NCI-H1105 (cell line): ENCODE measurements around the gene APBA1.

ENCODE experiments used
- DNase-seq: peaks from one replicate; lab custom pipeline; 2025; lab: John Stamatoyannopoulos, UW

The APBA1 gene

DNA sequence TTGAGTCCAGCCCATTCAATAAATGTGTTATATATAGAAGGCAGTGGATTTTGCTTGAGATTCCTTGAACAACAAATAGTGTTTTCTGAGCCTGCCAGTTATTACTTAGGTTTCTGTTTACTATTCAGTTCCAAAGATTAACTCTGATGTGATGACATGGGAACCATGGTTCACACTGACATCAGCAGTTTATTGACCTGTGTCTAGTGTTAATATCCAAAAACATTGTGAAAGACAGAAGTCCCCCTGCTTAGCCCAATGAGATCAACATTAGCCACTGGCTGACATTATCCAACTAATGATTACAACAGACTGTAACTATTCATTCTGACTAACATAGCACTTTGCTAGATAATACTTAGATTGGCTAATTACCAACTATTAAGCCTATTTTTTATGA lies 14.9 kb downstream of the APBA1 start:
- no peak for DNase-seq

DNA sequence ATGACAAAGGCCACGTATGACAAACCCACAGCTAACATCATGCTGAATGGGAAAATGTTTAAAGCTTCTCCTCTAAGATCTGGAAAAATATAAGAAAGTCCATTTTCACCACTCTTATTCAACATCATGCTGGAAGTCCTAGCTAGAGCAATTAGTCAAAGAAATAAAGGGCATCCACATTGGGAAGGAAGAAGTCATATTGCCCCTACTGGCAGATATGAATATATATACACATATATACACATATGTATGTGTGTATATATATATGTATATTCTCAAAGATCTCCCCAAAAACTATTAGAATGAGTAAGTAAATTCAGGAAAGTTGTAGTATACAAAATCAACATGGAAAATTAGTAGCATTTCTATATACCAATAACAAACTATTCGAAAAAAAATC lies 17.1 kb downstream of the APBA1 start:
- DNase-seq: no peak

DNA sequence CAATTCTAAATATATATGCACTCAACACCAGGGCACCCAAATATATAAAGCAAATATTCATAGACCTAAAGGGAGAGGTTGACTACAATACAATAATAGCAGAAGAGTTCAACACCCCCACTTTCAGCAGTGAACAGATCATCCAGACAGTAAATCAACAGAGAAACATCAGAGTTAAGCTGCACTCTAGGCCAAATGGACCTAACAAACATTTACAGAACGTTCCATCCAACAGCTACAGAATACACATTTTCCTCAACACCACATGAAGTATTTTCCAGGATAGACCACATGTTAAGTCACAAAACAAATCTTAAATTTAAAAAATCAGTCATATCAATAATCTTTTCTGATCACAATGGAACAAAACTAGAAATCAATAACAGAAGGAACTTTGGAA lies 18.9 kb downstream of the APBA1 start:
- DNase-seq: no peak

DNA sequence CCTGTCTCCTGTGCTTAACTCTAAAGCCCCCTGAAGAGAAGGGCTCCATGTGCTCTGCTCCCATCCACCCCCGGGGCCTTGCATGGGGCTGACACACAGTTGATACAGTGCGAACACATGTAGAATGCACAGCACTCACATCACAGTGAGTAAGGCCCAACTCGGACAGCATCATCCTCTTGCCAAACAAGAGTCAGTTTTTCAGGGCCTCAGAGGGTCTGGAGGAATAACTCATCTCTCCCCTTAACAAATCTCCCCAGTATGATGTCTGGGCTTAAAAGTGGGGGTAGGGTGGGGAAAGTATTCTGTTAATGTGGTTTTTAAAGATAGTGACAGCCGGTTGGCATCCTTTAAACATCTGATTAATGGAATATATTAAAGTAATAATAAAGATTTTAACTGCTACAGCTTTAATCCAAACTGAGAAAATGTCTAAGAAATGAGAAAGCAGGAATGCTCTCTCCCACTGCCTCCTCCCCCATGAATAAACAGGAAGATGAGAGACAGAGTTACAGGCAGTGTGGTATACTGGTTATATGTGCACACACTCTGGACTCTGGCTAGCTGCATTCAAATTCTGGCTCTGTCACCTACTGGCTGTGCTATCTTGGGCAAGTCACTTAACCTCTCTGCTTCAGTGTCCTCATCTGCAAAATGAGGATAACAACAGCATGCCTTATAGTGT lies 22.5 kb downstream of the APBA1 start:
- no peak for DNase-seq

DNA sequence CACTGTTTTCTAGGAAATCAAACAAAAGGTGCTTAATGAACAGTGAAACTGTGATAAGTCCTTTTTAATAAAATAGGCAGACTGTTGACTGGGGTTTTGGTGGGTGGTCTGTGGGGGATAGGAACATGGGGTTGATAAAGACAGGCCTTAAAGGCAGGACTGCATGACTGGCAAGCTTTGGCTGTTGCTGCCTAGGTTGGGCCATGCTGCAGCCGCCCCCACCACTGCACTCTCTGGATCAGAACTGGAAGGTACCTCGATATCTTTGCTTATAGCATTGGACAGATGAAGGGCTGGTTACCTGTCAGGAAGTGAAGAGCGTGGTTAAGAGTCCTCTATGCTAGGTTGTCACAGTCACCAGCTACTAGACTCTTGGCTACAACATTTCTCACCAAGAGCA lies 24.4 kb downstream of the APBA1 start:
- no peak for DNase-seq

DNA sequence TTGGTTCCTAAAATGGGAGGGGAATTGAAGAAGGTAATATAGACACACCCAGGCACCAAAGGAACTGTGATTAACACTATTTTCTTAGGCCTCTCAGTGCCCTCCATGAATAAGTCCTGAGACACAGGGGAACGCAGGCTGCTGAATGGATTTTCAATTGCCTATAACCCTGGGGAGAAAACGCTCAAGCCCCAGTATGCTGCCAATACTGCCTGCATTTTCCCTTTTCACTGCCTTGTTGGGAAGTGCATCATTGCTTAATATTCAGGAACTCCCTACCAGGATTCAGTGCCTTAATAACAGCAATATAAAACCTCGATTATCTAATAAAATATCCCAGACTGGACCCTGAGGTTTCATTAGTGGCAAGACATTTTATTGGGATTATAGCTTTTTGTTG lies 25.4 kb downstream of the APBA1 start:
- no peak for DNase-seq

DNA sequence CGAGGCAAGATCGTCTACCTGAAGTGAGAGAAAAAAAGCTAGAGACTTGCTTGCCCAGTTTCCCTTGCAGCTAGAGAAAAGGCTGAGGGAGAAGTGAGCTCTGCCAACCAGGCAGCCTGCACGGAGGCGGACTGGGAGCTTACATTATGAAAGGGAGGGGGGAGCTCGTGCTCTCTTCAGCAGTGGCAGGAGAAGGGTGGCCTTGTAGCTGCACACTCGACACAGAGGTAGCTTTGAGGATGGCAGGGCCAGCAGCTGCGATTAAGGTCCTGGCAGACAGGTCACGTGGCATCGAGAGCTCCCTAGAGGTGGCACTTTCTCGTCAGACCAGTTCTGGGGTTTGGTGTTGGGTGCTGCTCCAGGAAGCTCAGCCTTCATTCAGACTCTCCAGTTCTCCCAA lies 26.7 kb downstream of the APBA1 start:
- peak; percentile 86 for DNase-seq

DNA sequence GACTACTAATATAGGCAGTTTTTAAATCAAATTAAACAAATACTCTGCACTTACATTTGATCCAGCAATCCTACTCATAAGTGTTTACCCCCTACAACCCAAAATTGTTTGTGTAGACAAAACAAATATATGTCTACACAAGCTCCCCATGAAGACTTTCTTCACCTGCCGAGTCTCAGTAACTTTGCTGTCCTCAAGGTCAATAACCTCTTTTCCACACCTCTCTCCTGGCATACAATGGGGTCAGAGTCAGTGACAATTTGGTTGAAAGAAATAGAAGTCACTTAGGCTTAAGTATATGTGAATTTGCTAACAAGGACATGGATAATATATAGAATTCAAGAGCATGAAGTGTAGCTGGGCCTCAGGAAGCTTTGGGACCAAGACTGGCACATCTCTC lies 29.1 kb downstream of the APBA1 start:
- DNase-seq: no peak

DNA sequence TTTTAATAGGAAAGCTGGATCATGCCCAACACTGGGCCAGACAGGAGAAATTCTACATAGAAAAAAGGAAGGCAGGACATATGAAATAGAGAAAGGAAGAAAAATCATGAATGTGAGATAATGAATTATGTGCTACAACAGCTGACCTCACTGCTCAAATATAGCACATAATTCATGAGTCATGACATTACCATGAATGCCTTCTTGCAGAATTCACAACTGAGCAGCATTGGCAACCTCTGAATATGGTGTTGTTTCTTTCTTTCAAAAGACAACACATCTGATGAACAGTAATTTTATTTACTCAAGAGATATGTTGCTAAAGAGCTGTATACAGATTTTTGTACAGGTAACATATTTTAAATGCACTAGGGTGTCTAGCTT lies 34.4 kb downstream of the APBA1 start:
- no peak for DNase-seq

DNA sequence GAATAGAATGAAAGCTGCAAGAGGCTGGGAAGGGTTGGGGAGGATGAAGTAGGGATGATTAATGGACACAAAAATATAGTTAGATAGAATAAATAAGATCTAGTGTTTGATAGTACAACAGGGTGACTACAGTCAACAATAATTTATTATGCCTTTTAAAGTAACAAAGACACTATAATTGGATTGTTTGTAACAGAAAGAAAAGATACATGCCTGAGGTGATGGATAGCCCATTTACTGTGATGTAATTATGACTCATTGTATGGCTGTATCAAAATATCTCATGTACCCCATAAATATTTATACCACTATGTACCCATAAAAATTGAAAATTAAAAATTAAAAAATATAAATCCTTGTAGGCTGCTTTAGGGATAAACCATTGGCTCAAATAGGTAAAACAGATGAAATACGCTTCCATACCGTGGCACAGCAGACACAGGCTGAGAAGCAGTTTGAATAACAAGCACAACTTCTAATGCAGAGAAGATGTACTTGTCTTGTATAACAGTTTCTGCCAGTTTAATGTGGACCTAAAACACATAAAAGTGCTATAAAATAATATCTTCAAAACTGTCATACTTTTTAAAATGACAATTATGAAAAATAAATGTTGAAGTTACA lies 34.9 kb downstream of the APBA1 start:
- DNase-seq: no peak

DNA sequence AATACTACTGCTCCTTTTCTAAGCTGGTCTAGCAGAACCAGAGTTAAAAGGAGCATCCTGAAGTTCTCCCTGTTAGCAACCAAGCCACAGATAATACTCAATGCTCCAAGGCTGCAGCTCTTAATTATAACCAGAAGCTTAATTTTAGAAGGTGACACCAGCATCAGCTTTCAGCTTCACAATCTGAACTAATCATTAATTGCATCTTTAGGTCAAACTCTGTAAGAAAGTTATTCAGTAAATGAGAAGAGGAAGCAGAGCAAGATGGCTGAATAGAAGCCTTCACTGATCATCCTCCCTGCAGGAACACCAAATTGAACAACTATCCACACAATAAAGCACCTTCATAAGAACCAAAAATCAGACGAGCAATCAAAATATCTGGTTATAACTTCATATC lies 38.5 kb downstream of the APBA1 start:
- DNase-seq: no peak

DNA sequence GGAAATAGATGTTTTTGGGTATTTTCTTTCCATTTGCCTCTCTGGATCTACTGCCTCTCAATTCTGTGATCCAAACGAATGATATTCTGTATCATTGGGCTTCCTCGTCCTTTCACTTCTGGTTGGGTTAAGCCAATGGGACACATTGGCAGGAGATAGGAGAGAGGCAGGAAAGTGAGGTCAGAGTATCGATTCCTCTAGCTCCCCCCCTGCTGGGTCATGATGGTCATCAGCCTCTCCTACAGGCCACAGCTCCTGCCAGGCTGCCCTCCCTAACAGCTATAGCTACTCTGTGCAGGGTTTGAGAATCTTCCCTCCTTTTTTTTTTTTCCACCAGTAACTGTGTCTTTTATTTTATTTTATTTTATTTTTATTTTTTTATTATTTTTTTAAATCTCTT lies 39.4 kb downstream of the APBA1 start:
- DNase-seq: no peak

DNA sequence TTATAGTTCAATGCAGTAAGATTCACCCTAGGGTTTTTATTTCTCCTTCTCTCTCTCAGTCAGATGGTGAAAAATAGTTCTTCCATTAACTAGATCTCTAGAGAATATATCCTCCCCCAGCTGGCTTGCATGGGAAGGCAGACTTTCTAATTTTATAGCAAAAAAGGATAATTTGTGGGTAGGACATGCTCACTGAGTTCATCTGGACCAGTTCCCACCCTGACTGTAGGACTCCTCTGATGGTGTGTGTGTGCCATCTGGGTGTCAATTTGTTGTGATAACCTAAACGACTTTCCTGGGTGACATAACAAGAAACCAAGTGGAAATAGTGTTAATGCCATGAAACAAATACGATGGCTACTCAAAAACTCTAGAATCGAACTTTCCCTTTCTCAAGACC lies 44.9 kb downstream of the APBA1 start:
- no peak for DNase-seq

DNA sequence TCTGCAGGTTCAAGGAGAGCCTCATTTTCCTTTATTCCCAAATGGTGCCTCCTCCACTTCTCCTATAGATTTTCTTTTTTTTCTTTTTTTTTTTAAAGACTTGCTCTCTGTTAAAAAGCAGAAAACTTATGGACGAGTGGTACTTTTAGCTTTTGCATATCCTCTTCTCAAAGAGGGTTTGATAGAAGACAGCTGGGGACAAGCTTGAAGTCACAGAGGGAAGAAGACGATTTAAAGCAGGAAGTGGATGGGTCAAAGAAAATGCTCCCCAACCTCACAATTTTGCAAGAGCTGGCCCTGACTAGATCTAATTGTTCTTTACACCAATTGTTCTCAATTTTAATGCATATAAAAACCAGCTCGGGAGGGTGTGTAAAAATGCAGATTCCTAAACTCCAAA lies 48.9 kb downstream of the APBA1 start:
- no peak for DNase-seq

DNA sequence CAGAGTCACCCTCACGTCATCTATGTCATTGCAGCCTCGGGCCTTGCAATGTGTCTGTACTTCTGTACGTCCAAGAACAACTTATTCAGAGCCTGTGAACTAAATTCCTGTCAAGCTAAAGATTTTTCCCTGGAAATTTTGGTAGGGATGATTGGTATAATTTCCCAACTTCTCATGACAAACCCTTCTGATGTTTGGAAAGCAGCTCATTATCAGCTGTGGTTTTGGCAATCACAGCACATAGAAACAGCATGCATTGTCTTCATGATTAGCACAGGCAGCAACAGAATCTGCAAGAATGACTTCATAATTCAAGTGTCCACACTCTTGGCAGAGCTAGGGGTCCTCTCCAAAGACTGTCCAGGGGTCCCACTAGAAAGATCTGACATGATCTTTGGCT lies 49.5 kb downstream of the APBA1 start:
- DNase-seq: no peak

DNA sequence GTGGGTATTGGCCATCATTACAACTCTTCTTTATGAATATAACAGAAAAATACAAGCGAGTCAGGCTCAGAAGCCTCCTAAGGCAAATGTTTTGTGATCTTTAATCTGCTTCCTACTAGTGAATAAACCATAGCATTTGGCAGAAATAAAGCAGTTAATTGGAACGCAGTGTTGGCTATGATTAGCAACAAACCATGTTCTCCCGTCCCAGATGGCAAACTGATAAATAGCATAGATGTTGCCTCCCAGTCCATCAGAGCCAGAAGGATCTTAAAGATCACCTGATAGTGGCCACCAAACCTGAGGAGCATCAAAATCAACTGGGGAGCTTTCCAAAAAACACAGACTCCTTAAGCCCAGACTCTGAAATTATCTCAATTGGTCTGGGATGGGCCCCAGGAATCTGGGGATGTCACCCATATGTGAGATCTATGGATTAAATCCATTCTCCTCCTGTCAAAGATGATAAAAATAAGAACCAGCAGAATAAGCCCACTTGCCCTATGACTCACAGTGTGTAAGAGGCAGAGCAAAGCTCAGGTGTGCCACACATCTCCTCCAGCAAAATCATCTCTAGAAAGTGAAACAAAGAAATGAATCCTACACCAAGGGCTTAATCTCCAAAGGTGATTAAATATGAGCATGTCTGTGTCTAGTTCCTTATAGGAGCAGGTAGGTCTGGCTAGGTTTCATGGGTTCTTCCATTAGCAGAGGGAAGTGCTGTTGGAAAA lies 50.3 kb downstream of the APBA1 start:
- no peak for DNase-seq

DNA sequence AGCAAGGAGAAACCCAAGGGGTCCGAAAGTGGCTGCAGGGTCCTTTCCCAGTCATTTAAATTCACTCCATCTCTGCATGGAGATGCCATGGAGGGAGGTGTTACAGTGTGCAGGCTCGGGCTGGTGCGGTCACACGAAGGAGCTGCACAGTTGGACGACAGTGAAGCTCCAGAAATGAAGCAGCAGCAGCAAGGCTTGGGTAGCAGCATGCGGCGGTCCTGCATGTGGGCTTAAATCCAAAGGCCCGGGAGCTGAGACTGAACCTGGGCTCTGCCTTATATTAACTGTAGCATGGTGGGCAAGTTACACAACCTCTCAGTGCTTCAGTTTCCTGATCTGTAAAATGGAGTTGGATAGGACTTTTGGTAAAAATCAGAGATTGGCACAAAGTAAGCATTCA lies 51.4 kb downstream of the APBA1 start:
- no peak for DNase-seq

DNA sequence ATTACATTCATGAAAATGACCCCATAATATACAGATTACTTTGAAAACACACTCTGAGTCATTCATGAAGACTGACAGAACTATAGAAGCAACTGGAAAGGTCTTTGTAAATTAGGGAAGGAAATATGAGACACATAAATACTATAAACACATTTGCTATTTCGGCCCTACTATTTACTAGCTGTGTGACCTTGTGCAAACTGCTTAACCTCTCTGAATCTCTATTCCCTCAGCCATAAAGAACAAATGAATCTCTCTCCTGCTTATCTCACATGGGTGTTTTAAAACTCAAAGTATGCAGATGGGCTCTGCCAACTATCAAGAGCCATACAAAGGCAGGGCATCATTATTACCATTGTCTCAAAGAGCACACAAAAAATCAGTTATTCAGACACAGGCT lies 52.9 kb downstream of the APBA1 start:
- DNase-seq: no peak

DNA sequence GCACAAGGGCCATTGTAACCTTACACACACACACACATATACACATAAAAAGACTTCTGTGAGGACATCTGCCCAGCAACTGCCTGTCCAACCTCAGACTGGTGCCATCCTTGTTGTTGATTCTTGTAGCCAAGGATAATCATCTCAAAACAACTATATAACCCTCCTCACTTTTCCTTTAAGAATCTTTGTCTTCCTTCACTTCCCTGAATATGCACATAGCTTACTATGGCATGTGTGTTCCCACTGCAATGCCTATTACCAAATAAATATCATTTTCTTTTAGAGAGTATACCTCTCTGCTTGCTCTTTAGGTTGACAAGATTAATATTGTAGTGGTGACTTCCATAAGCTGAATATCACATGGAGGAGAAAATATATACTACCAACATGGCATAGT lies 55.2 kb downstream of the APBA1 start:
- DNase-seq: no peak

DNA sequence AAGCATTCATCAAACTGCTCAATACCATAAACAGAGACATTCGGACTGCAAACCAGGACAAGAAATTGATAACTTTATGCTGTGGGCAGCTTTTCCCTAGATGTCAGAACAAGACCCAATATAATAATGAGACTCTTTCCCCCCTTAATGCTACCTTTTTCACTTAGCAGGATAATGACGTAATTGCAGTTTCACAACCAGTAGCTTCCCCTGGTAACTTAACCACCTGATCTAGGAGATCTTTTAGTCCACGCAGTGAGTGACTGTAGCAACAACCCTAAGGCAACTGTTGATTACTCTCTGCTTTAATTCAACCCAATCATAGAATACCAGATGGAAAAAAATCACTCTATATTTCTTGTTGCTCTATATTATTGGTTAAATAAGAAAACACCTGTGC lies 56.3 kb downstream of the APBA1 start:
- DNase-seq: no peak

DNA sequence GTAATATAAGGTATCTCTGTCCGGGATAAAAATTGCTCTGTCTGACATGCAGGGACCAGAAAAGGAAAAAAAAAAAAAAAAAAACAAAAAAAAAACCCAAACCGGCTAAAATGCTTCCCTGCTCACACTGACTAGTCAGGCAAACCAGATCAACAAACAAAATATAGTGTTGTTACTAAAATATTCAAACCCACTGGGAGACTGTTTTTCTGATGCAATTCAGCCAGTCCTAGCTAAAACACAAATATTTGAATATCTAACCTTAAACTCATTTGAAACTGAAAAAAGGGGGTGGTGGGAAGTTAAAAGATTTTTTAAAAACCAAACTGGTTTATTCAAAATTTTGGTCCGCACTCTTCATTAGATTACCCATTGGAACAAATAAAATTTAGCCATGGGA lies 61.0 kb downstream of the APBA1 start:
- DNase-seq: no peak

DNA sequence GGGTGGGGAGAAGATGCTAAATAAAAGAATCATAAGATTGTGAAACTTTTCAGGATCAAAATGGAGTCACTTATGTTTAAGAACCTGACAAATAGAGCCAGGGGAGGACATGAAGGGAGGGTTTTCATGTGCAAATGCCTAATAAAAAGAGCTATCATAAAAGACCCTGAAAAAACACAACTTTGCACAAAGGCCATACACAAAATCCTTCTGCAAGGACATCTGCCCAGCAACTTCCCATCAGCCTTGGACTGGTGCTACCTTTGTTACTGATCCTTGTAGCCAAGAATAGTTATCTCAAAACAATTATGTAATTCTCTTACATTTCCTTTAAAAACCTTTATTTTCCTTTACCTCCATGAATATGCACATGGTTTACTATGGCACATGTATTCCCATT lies 63.0 kb downstream of the APBA1 start:
- DNase-seq: no peak

DNA sequence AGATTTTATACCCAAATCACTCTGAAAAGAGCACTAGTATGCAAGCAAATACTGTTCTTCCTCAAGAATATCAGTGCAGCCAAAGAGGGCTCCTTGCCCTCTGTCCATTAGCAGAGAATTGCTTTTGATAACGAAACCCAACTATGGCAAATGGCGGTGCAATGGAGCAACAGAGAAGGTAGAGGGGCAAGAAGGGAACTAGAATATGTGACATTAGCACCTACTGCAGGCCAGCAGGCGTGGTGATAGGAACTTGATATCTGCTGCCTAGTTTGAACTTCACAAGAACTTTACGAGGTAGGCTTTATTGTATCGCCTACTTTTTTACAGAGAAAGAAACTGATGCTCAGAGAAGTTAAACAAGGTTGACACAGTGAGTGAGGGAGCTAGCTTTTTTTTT lies 66.1 kb downstream of the APBA1 start:
- DNase-seq: no peak

DNA sequence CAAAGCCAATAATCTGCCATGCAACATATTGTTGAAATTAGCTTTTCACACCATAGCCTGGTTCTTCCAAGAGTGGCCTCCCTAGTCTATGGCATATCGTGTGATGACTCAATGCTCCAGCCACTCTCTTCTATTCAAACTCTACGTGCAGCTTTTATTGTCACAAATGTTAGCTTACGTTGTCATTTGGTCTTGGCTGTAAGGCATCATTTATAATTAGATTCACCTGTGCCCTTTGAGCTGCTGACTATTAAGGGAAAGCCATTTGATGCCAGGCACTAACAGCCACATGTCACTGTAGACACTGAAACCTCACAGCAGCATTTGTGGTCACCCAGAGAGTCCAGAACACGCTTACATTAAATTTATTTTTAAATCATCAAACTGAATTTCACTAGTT lies 66.8 kb downstream of the APBA1 start:
- DNase-seq: no peak
